Endothelial cell of umbilical vein (primary cell): ENCODE results near the gene RGL4.

ENCODE experiments used
- CTCF ChIP-seq, 2 donors: IDR thresholded peaks; 1 replicate in 1 of 2; 2 replicates in 1 of 2; pipeline ENCODE4 v1.5.1; 2011; ENCODE audit warnings: low read length in 2 of 2, mild to moderate bottlenecking in 2 of 2, moderate library complexity in 2 of 2, control low read depth in 1 of 2, inconsistent platforms in 1 of 2, low read depth in 1 of 2; ENCODE audit not compliant: insufficient read depth in 1 of 2; ENCODE audit errors: extremely low read depth in 1 of 2
- MAX ChIP-seq: IDR thresholded peaks from 2 replicates; pipeline ENCODE4 v1.6.1; 2011; ENCODE audit not compliant: insufficient read depth, insufficient read length
- POLR2A ChIP-seq: IDR thresholded peaks from 2 replicates; pipeline ENCODE4 v1.6.1; 2012; ENCODE audit warnings: low read depth, mild to moderate bottlenecking, control low read depth, low read length
- POLR2AphosphoS5 ChIP-seq: IDR thresholded peaks from 2 replicates; pipeline ENCODE4 v1.6.1; 2012; ENCODE audit warnings: low read depth, mild to moderate bottlenecking, control low read depth, low read length, moderate library complexity; ENCODE audit not compliant: insufficient read depth

- TF ChIP-seq POLR2AphosphoS5 (no peak), CTCF (IDR thresholded peaks at IDR 0.05; ENCODE audit: extremely low read depth in 1 of 2, insufficient read depth in 1 of 2, low read depth in 1 of 2, low read length in 2 of 2) (no peak), POLR2A (no peak), MAX (no peak)
Measured at GRCh38 chr22:23684026-23684425, 6.8 kb upstream of the RGL4 start.
